ENCODE data around the gene MAPT. TPM values are rescaled to one million over a fixed set of nuclear protein-coding genes. Genes with fewer than 3 reads are reported as not detected.

Gene MAPT
- total and polyA plus RNA-seq, 2 of the 4 experiments (the other 2 are of a cell fraction) = 0.18 to 0.19 TPM

DNA sequence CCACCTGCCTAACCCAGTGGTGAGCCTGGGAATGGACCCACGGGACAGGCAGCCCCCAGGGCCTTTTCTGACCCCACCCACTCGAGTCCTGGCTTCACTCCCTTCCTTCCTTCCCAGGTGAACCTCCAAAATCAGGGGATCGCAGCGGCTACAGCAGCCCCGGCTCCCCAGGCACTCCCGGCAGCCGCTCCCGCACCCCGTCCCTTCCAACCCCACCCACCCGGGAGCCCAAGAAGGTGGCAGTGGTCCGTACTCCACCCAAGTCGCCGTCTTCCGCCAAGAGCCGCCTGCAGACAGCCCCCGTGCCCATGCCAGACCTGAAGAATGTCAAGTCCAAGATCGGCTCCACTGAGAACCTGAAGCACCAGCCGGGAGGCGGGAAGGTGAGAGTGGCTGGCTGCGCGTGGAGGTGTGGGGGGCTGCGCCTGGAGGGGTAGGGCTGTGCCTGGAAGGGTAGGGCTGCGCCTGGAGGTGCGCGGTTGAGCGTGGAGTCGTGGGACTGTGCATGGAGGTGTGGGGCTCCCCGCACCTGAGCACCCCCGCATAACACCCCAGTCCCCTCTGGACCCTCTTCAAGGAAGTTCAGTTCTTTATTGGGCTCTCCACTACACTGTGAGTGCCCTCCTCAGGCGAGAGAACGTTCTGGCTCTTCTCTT is 102.1 kb downstream of the MAPT start:
- no peak for ATAC-seq (ENCODE audit: low read depth)
- H3K14ac ChIP-seq (replicated peaks; ENCODE audit: low read depth, low read length) = no peak overlapping the region
- H3K4me3 ChIP-seq (ENCODE audit: insufficient read depth, low read depth, low read length) = no peak overlapping the region
- no peaks in the 10 kb centered on the region for H3K36me3 ChIP-seq (ENCODE audit: control insufficient read depth, insufficient read depth, low read length)
- no peak for DNase-seq
- no peak overlapping the region for H2BK120ac ChIP-seq (ENCODE audit: low read depth, low read length)
- no peak overlapping the region for H4K91ac ChIP-seq (ENCODE audit: insufficient read depth, low read depth, low read length)
- CTCF ChIA-PET = no interaction called here
- H3K9me3 ChIP-seq (ENCODE audit: control insufficient read depth, insufficient read depth, low read length) = no peaks in the 10 kb centered on the region
- no peaks in the 10 kb centered on the region for H4K20me1 ChIP-seq (ENCODE audit: insufficient read depth, low read length)
- H3K9me1 ChIP-seq (ENCODE audit: insufficient read depth, low read length) = no peaks in the 10 kb centered on the region
- H3K79me1 ChIP-seq (ENCODE audit: low read depth in 1 of 2, low read length in 2 of 2) = no peaks in the 10 kb centered on the region
- intact Hi-C loops (cut with micrococcal nuclease) = no loop called here
- H2AK5ac ChIP-seq (ENCODE audit: low read depth, low read length) = no peak overlapping the region
- H3K4me1 ChIP-seq (ENCODE audit: control insufficient read depth, insufficient read depth, low read length) = peaks cover 2% of the 10 kb centered on the region; the same call in 1 of the 2 replicates
- no peak overlapping the region for H2BK15ac ChIP-seq (ENCODE audit: low read depth, low read length)
- H3K56ac ChIP-seq (ENCODE audit: extremely low read depth, insufficient read depth, low read length) = no peak overlapping the region
- no peak overlapping the region for H3K9ac ChIP-seq (ENCODE audit: low read depth, low read length)
- H3K4me2 ChIP-seq (ENCODE audit: low read depth, low read length) = no peak overlapping the region
- no peak overlapping the region for H3K27ac ChIP-seq (ENCODE audit: insufficient read depth, low read length)
- H3K4ac ChIP-seq (ENCODE audit: low read depth, low read length) = no peak overlapping the region
- H3K23ac ChIP-seq (ENCODE audit: low read depth, low read length) = no peak overlapping the region
- POLR2A ChIA-PET (ENCODE audit: unreplicated experiment) = no interaction called here
- H2AK9ac ChIP-seq (replicated peaks; ENCODE audit: low read depth, low read length, poor library complexity) = no peak overlapping the region
- no peak overlapping the region for H2AFZ ChIP-seq (replicated peaks; ENCODE audit: low read length, poor library complexity)
- no peak overlapping the region for H4K5ac ChIP-seq (ENCODE audit: low read depth, low read length)
- TF ChIP-seq BHLHE40 (IDR thresholded peaks at IDR 0.05; ENCODE audit: low read depth, low read length) = no peak
- no peak for TF ChIP-seq RFX5 (IDR thresholded peaks at IDR 0.05; ENCODE audit: low read depth, low read length)
- TF ChIP-seq CEBPB (IDR thresholded peaks at IDR 0.05; ENCODE audit: low read depth, low read length) = no peak
- TF ChIP-seq, protein P1, sequence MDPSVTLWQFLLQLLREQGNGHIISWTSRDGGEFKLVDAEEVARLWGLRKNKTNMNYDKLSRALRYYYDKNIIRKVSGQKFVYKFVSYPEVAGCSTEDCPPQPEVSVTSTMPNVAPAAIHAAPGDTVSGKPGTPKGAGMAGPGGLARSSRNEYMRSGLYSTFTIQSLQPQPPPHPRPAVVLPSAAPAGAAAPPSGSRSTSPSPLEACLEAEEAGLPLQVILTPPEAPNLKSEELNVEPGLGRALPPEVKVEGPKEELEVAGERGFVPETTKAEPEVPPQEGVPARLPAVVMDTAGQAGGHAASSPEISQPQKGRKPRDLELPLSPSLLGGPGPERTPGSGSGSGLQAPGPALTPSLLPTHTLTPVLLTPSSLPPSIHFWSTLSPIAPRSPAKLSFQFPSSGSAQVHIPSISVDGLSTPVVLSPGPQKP (IDR thresholded peaks at IDR 0.05; ENCODE audit: borderline replicate concordance, low read depth, low read length) = no peak
- no peak for TF ChIP-seq NFE2L2 (IDR thresholded peaks at IDR 0.05; ENCODE audit: low read depth, low read length)
- TF ChIP-seq SMC3 (IDR thresholded peaks at IDR 0.05; ENCODE audit: low read depth, low read length) = no peak
- TF ChIP-seq, protein P2, sequence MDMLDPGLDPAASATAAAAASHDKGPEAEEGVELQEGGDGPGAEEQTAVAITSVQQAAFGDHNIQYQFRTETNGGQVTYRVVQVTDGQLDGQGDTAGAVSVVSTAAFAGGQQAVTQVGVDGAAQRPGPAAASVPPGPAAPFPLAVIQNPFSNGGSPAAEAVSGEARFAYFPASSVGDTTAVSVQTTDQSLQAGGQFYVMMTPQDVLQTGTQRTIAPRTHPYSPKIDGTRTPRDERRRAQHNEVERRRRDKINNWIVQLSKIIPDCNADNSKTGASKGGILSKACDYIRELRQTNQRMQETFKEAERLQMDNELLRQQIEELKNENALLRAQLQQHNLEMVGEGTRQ (IDR thresholded peaks at IDR 0.05; ENCODE audit: low read depth, low read length) = no peak
- TF ChIP-seq CHD1 (IDR thresholded peaks at IDR 0.05; ENCODE audit: low read depth, low read length) = no peak
- no peak for TF ChIP-seq POLR2A (IDR thresholded peaks at IDR 0.05; ENCODE audit: low read depth, low read length)
- no peak for TF ChIP-seq RAD21 (IDR thresholded peaks at IDR 0.05; ENCODE audit: low read length)
- TF ChIP-seq FOS (IDR thresholded peaks at IDR 0.05; ENCODE audit: low read depth, low read length) = no peak
- TF ChIP-seq MAFK (IDR thresholded peaks at IDR 0.05; ENCODE audit: low read depth, low read length) = no peak
- dilution Hi-C loops (cut with HindIII; ENCODE audit: low sequenced_read_pairs, unreplicated experiment) = no loop called here
- WGBS, 2 experiments (ENCODE audit: extremely low coverage in 2 of 2, insufficient read length in 1 of 2) = 0% methylated on average over 1 of the region's 31 CpGs; no CpG with 5 or more reads in 1 of the 2 experiments
- no peak overlapping the region for H2BK5ac ChIP-seq (ENCODE audit: low read depth, low read length, poor library complexity, severe bottlenecking)
- H2BK20ac ChIP-seq (ENCODE audit: low read depth, low read length) = no peak overlapping the region
- in situ Hi-C loops (cut with MboI; ENCODE audit: low sequenced_read_pairs) = no loop called here
- H4K8ac ChIP-seq (ENCODE audit: low read depth in 2 of 2, low read length in 2 of 2) = no peak overlapping the region
- no TSS peak for BruUV-seq (replicated peaks)
- H3K27me3 ChIP-seq (ENCODE audit: control insufficient read depth, insufficient read depth, low read length) = peaks cover 7% of the 10 kb centered on the region; the same call in 1 of the 2 replicates
- no peak overlapping the region for H3K18ac ChIP-seq (ENCODE audit: low read depth, low read length)

Data from IMR-90 (cell line).